NCI-H748 (cell line): ENCODE data around the gene OR13C4.
"Not testable (repeated sequence)": the region's sequence is repeated elsewhere in the genome, so short reads cannot be mapped to it uniquely, and the experiment has no call there.

Experiments
- DNase-seq: peaks from one replicate; lab custom pipeline; 2025; ENCODE audit not compliant: unreplicated experiment; lab: John Stamatoyannopoulos, UW

Gene OR13C4

DNA sequence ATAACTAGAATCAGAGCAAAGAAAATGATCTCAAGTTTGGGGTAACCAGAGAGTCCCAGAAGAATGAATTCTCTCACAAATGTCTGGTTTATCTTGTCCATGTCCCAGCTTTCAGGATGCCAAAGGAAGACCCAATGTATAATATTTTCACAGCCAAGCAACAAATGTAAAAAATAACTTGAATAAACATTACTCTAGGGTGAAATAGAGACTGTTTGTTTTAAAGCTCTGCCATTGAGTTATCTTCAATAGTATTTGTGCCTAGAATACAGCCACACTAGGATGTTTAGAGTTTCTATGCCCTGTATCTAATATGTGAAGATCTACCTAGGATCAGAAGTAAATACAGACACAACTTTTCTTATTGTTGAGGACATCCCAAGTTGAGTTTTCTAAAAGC is at the start of gene OR13C4:
Gene OR13C4 (minus strand): TSS at position 101 of the 400 bp plus-strand sequence. CDS start 0 bp downstream, at position 101.
- DNase-seq = no peak

DNA sequence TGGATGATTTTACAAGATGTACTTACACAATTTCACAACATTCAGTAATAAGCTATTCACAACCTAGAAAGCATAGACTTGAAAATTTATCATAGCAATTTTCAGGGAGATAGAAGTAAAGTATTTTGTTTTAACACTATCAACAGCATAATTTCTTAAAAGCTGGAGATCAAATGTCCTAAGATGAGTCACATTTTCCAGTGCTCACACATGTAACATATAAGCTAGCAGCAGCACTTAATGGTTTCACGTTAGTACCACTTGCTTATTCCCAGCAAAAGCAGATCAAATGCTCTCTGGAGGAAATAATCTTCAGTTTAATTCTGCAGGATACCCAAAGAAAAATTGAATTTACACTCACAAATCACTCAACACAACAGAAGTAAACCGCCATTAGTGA is 48.4 kb upstream of the OR13C4 start:
- no peak for DNase-seq

DNA sequence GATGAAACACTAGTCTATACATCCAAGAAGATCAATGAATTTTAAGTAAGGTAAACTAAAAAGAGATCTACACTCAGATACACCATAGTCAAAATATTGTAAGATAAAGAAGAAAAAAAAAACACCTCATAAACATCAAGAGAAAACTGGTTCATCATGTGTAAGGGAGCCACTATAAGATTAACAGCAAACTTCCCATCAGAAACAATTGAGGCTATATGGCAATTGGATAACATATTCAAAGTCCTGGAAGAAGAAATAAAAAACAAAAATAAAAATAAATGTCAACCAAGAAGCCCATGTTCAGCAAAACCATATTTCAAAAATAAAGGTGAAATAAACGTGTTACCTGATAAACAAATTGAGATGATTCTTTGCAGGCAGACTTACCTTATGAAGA is 45.6 kb upstream of the OR13C4 start:
- DNase-seq = no peak

DNA sequence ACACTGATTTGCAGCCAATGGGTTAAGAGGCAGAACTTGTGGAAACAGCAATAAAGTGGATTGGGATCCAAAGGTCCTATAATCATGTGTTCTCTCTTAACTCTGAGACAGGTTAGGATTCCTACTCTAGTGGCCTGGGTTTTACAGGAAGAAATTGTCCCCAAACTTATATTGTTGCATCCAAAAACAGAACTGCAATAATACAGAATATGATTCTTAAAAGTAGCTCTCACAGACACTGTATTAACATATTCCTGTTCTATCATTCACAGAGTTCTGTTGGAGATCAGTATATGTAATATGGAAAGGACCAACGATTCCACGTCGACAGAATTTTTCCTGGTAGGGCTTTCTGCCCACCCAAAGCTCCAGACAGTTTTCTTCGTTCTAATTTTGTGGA is 41.9 kb upstream of the OR13C4 start, which contains the start of gene OR13C8:
Gene OR13C8 (plus strand): TSS at position 301 of the 400 bp plus-strand sequence. CDS start 0 bp downstream, at position 301.
- DNase-seq = no peak

DNA sequence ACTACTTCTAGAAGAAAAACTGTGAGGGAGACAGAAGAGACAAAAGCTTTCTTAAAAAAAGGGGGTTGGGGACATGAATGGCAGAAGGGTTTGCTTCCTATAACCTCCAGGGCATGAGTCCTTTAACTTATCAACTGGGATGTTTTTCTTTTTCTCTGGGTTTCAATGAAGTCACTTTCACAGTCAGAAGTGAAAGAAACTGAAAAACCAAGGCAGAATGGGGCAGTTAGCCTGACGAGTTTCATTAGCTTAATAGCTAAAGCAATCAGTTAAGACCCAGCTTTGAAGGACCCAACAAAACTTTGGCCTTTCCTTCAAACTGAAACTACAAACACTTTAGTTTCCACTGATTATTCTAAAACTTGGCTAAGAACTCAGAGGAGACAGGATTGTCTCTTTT is 37.3 kb upstream of the OR13C4 start:
- no peak for DNase-seq

- DNase-seq = peak; percentile 47
These were observed 30.0 kb upstream of the OR13C4 start for GRCh38 chr9:104556830-104557634.

DNA sequence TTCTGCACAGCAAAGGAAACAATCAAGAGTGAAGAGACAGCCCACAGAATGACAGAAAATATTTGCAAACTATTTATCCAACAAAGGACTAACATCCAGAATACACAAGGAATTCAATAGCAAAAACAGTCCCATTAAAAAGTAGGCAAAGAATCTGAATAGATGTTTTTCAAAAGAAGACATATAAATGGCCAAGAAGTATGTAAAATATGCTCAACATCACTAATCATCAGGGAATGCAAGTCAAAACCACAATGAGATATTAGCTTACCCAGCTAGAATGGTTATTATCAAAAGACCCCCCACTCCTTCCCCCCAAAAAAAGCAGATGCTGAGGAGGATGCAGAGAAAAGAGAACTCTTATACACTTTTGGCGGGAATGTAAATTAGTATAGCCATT is 28.5 kb upstream of the OR13C4 start:
- DNase-seq = no peak

GRCh38 chr9:104553261-104553660 is 26.3 kb upstream of the OR13C4 start:
- no peak for DNase-seq

GRCh38 chr9:104544644-104545043 is 17.6 kb upstream of the OR13C4 start:
- DNase-seq = no peak

GRCh38 chr9:104539275-104539674 is 12.3 kb upstream of the OR13C4 start:
- no peak for DNase-seq

GRCh38 chr9:104536756-104537155 is 9.7 kb upstream of the OR13C4 start, which contains the start of gene OR13C3:
OR13C3 (minus strand) TSS chr9:104536856; CDS start chr9:104536723, 133 bp downstream.
- DNase-seq = no peak

DNA sequence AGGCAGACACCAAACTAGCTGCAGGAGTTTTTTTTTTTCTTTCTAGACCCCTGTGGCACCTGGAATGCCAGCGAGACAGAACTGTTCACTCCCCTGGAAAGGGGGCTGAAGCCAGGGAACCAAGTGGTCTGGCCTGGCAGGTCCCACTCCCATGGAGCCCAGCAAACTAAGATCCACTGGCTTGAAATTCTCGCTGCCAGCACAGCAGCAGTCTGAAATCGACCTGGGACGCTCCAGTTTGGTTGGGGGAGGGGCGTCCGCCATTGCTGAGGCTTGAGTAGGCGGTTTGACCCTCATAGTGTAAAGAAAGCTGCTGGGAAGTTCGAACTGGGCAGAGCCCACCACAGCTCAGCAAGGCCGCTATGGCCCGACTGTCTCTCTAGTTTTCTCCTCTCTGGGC is 6.8 kb downstream of the OR13C4 start:
- DNase-seq = not testable (repeated sequence)

DNA sequence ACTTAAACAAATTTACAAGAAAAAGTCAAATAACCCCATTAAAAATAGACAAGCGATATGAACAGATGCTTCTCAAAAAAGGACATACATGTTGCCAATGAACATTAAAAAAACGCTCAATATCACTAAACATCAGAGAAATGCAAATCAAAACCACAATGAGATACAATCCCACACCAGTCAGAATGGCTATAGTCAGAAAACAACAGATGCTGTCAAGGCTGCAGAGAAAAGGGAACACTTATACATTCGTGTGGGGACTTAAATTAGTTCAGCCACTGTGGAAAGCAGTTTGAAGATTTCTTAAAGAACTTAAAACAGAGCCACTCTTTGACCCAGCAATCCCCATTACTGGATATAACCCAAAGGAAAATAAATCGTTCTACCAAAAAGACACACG is 12.1 kb downstream of the OR13C4 start:
- no peak for DNase-seq

GRCh38 chr9:104506565-104506964 is 20.4 kb downstream of the OR13C4 start:
- DNase-seq = no peak

DNA sequence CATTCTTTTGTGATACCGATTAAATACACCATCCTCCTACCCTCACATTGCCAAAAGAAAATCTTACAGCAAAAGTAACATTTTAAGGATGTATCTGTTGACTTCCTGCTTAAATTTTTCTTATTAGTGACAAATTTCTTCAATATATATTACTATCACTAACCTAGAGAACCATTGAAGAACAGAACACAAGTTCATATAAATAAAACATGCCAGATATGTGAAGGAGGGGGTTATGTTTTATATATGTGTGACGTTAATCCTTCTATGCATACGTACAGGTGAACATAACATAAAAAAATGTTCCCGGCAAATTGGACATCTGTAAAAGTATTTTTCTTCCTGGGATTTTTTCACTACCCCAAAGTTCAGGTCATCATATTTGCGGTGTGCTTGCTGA is 23.0 kb downstream of the OR13C4 start, which contains the start of gene OR13F1:
Gene OR13F1 (plus strand): TSS at position 301 of the 400 bp plus-strand sequence. CDS start 0 bp downstream, at position 301.
- no peak for DNase-seq

DNA sequence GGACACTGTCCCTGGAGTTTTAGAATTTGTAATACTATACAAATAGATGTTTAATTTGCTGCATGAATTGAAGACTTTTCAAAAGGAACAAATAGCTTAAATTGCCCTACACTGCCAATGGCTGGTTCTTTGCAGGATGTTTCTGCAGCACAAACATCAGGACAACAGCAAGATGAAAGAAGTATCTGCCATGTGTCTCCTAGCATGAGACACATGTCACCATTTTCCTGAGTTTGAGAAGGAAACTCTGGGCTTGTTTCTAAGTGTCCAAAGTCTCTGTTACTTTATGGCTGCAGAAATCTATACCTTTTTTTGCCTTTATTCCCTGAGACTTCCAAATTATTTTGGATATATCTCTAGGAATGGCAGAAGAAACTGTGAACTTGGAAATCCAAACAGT is 23.6 kb downstream of the OR13C4 start:
- peak; percentile 17 for DNase-seq

DNA sequence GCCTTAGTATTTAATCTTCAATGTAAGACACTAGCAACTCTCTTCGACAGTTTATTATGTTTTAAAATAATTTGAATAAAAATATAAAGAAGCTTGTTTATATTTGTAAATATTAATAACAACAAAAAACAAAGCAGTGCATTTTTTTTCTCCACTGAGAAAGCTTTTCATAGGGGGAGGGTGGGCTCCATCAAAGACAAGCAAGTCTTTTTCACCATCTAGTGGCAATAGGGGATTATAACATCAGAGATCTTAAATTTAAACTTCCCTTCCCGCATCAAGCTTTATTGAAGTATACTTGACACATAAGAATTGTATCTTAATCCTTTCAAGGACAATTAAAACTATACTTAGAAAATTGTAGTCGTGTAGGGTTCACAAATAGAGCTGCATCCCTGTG is 32.2 kb downstream of the OR13C4 start:
- DNase-seq = peak; percentile 49

GRCh38 chr9:104485014-104485413 is 42.0 kb downstream of the OR13C4 start:
- no peak for DNase-seq

DNA sequence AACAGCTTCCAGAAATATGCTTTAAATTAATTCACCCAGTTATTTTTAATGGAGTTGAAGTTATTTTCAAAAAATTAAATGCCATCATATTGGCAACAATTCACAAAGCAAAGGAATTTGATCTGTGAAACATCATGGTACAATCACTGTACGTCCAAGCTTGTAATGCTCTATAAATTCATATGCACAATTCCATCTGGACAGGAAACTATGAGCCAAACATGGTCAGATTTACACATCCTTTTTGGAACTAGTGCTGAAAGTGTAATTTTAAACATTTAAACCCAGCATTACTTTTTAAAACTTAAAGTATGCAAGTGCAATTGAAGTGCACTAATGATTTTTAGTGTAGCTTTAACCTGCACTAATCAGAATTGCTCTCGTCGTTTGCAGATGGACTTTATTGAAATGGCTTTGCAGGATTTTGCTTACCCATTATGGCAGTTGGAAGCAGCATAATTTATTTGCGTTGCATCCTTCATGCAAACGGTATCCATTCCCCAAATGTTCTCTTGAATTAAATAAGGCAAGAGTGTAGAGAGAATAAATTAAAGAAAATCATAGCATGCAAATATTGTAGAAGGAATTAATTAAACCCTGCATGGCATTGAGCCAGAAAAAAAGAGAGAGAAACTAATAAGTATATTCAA is 44.0 kb downstream of the OR13C4 start:
- DNase-seq = no peak
